ENCODE results near the gene ANKRD45. TPM values are rescaled to one million over a fixed set of nuclear protein-coding genes. Genes with fewer than 3 reads are reported as not detected.

The ANKRD45 gene
- total and polyA plus RNA-seq, 2 of the 13 experiments (the other 11 are each of a cell fraction or from before 2014, with no cell fraction given): not detected

DNA sequence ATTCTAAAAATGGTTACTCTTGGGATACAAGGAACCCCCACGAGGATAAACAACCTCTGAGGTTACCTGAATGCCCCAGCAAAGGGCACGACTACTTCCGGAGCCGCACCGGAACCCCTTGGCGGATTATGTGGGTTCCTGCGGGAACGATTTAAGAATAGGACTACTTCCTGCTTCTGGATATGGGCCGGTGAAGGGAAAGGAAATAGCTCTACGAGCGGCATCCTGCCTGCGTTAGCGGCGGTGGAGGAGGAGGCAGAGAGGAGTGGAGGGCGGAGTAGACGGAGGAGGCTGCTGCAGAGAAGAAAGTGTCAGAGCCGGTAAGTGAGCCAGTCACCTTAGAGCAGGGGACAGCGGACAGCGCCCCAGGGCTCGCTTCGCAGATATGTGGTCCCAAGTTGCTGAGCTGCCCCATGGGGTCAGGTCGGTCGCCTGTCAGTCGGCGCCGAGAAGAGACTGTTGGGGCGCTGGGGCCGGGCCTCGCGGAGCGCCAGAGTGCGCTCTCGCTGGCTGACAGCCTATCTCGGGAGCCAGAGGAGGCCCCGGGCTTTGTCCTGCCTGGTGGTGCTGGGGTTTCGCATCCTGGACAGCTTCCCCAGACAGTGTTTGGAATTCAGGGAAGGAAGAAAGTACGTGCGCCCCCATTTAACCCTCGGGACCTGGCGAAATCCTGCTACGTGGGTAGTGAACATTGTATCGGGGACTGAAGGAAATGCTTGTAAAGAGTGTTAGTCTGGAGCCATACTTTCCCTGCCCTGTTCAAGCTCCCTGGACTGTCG, 45.3 kb upstream of the ANKRD45 start, which contains the start of gene KLHL20 (continued):
- TF ChIP-seq, protein P1, sequence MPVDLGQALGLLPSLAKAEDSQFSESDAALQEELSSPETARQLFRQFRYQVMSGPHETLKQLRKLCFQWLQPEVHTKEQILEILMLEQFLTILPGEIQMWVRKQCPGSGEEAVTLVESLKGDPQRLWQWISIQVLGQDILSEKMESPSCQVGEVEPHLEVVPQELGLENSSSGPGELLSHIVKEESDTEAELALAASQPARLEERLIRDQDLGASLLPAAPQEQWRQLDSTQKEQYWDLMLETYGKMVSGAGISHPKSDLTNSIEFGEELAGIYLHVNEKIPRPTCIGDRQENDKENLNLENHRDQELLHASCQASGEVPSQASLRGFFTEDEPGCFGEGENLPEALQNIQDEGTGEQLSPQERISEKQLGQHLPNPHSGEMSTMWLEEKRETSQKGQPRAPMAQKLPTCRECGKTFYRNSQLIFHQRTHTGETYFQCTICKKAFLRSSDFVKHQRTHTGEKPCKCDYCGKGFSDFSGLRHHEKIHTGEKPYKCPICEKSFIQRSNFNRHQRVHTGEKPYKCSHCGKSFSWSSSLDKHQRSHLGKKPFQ (CRISPR knock-in tag; IDR thresholded peaks at IDR 0.05; ENCODE audit: insufficient replicate concordance): no peak
- TF ChIP-seq MYC (CRISPR knock-in tag; IDR thresholded peaks at IDR 0.05; ENCODE audit: borderline replicate concordance): peak; percentile 43; the same call in 1 of the 2 replicates
- TF ChIP-seq BRD4 (CRISPR knock-in tag; IDR thresholded peaks at IDR 0.05): no peak; the same call in 1 of the 2 replicates
- TF ChIP-seq, protein P2, sequence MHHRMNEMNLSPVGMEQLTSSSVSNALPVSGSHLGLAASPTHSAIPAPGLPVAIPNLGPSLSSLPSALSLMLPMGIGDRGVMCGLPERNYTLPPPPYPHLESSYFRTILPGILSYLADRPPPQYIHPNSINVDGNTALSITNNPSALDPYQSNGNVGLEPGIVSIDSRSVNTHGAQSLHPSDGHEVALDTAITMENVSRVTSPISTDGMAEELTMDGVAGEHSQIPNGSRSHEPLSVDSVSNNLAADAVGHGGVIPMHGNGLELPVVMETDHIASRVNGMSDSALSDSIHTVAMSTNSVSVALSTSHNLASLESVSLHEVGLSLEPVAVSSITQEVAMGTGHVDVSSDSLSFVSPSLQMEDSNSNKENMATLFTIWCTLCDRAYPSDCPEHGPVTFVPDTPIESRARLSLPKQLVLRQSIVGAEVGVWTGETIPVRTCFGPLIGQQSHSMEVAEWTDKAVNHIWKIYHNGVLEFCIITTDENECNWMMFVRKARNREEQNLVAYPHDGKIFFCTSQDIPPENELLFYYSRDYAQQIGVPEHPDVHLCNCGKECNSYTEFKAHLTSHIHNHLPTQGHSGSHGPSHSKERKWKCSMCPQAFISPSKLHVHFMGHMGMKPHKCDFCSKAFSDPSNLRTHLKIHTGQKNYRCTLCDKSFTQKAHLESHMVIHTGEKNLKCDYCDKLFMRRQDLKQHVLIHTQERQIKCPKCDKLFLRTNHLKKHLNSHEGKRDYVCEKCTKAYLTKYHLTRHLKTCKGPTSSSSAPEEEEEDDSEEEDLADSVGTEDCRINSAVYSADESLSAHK (CRISPR knock-in tag; IDR thresholded peaks at IDR 0.05; ENCODE audit: borderline replicate concordance): no peak
- TF ChIP-seq, protein P3, sequence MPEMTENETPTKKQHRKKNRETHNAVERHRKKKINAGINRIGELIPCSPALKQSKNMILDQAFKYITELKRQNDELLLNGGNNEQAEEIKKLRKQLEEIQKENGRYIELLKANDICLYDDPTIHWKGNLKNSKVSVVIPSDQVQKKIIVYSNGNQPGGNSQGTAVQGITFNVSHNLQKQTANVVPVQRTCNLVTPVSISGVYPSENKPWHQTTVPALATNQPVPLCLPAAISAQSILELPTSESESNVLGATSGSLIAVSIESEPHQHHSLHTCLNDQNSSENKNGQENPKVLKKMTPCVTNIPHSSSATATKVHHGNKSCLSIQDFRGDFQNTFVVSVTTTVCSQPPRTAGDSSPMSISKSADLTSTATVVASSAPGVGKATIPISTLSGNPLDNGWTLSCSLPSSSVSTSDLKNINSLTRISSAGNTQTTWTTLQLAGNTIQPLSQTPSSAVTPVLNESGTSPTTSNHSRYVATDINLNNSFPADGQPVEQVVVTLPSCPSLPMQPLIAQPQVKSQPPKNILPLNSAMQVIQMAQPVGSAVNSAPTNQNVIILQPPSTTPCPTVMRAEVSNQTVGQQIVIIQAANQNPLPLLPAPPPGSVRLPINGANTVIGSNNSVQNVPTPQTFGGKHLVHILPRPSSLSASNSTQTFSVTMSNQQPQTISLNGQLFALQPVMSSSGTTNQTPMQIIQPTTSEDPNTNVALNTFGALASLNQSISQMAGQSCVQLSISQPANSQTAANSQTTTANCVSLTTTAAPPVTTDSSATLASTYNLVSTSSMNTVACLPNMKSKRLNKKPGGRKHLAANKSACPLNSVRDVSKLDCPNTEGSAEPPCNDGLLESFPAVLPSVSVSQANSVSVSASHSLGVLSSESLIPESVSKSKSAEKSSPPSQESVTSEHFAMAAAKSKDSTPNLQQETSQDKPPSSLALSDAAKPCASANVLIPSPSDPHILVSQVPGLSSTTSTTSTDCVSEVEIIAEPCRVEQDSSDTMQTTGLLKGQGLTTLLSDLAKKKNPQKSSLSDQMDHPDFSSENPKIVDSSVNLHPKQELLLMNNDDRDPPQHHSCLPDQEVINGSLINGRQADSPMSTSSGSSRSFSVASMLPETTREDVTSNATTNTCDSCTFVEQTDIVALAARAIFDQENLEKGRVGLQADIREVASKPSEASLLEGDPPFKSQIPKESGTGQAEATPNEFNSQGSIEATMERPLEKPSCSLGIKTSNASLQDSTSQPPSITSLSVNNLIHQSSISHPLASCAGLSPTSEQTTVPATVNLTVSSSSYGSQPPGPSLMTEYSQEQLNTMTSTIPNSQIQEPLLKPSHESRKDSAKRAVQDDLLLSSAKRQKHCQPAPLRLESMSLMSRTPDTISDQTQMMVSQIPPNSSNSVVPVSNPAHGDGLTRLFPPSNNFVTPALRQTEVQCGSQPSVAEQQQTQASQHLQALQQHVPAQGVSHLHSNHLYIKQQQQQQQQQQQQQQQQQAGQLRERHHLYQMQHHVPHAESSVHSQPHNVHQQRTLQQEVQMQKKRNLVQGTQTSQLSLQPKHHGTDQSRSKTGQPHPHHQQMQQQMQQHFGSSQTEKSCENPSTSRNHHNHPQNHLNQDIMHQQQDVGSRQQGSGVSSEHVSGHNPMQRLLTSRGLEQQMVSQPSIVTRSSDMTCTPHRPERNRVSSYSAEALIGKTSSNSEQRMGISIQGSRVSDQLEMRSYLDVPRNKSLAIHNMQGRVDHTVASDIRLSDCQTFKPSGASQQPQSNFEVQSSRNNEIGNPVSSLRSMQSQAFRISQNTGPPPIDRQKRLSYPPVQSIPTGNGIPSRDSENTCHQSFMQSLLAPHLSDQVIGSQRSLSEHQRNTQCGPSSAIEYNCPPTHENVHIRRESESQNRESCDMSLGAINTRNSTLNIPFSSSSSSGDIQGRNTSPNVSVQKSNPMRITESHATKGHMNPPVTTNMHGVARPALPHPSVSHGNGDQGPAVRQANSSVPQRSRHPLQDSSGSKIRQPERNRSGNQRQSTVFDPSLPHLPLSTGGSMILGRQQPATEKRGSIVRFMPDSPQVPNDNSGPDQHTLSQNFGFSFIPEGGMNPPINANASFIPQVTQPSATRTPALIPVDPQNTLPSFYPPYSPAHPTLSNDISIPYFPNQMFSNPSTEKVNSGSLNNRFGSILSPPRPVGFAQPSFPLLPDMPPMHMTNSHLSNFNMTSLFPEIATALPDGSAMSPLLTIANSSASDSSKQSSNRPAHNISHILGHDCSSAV (CRISPR knock-in tag; IDR thresholded peaks at IDR 0.05; ENCODE audit: borderline replicate concordance): no peak
- peak; percentile 73; the same call in 1 of the 2 replicates for TF ChIP-seq FOXC1 (CRISPR knock-in tag; IDR thresholded peaks at IDR 0.05; ENCODE audit: borderline replicate concordance)
- TF ChIP-seq ZNF883 (CRISPR knock-in tag; IDR thresholded peaks at IDR 0.05; ENCODE audit: not compliant biosample characterization): peak; percentile 91
- TF ChIP-seq BORCS8-MEF2B (CRISPR knock-in tag; IDR thresholded peaks at IDR 0.05): peak; percentile 65
- TF ChIP-seq, protein P4, sequence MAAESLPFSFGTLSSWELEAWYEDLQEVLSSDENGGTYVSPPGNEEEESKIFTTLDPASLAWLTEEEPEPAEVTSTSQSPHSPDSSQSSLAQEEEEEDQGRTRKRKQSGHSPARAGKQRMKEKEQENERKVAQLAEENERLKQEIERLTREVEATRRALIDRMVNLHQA (CRISPR knock-in tag; IDR thresholded peaks at IDR 0.05): no peak; the same call in 1 of the 2 replicates
- TF ChIP-seq TBX2 (CRISPR knock-in tag; IDR thresholded peaks at IDR 0.05; ENCODE audit: borderline replicate concordance): peak; percentile 19; the same call in 1 of the 2 replicates
- no peak for TF ChIP-seq GTF3A (CRISPR knock-in tag; conservative IDR thresholded peaks at IDR 0.05)
- peak; percentile 84; the same call in 1 of the 2 replicates for TF ChIP-seq CBFB (CRISPR knock-in tag; IDR thresholded peaks at IDR 0.05)
- TF ChIP-seq MIER2 (CRISPR knock-in tag; IDR thresholded peaks at IDR 0.05): peak; percentile 51; the same call in 1 of the 2 replicates
